OCI-LY7 (cell line): ENCODE results near the gene LILRB5. TPM values are rescaled to one million over a fixed set of nuclear protein-coding genes. Genes with fewer than 3 reads are reported as not detected.
"Not testable (repeated sequence)": the region's sequence is repeated elsewhere in the genome, so short reads cannot be mapped to it uniquely, and the experiment has no call there.

Source experiments
- BruUV-seq: library from RNA; stranded (reverse); fragments of 400-500 nt; replicated peaks from 2 replicates; lab custom pipeline; 2021; lab: Mats Ljungman, UMichigan
- CTCF ChIA-PET: fragments of 300-600 bp; sonication (Branson Sonifier 250); formaldehyde crosslinking; loops from one replicate; lab custom pipeline; 2022; ENCODE audit warnings: antibody characterized with exemption; ENCODE audit not compliant: unreplicated experiment; lab: Charles Lee
- POLR2A ChIA-PET: fragments of 300-600 bp; sonication (Branson Sonifier 250); formaldehyde crosslinking; loops from one replicate; lab custom pipeline; 2022; ENCODE audit warnings: antibody characterized with exemption; lab: Charles Lee
- DNase-seq: peaks from one replicate; pipeline ENCODE4 v3.0.0-alpha.2; 2015; ENCODE audit warnings: low spot score
- H2AFZ ChIP-seq: fragments of 200-600 bp; sonication (generic), shearing (Covaris generic); 2 replicates; pipeline ENCODE4 v1.6.1; 2014; ENCODE audit warnings: mild to moderate bottlenecking, antibody characterized with exemption, low read length, moderate library complexity
- H3K27ac ChIP-seq: fragments of 200-600 bp; sonication (generic); 2 replicates; pipeline ENCODE4 v1.5.1; 2014; ENCODE audit warnings: mixed run types, low read depth, mild to moderate bottlenecking, moderate library complexity, low read length, inconsistent platforms; ENCODE audit not compliant: poor library complexity, severe bottlenecking
- H3K36me3 ChIP-seq: fragments of 200-600 bp; sonication (generic); 2 replicates; pipeline ENCODE4 v1.6.1; 2014; ENCODE audit warnings: mild to moderate bottlenecking, antibody characterized with exemption, low read length, moderate library complexity, mixed read lengths; ENCODE audit not compliant: insufficient read depth
- H3K4me1 ChIP-seq: fragments of 200-600 bp; sonication (generic); 2 replicates; pipeline ENCODE4 v1.5.1; 2014; ENCODE audit warnings: mild to moderate bottlenecking, low read length; ENCODE audit not compliant: insufficient read depth, poor library complexity, severe bottlenecking
- H3K4me2 ChIP-seq: fragments of 200-600 bp; sonication (generic); 2 replicates; pipeline ENCODE4 v1.6.1; 2014; ENCODE audit warnings: mild to moderate bottlenecking, low read length
- H3K4me3 ChIP-seq: fragments of 200-600 bp; sonication (generic); 2 replicates; pipeline ENCODE4 v1.5.1; 2014; ENCODE audit warnings: mild to moderate bottlenecking, low read depth, low read length; ENCODE audit not compliant: poor library complexity, severe bottlenecking
- H3K79me2 ChIP-seq: fragments of 200-600 bp; sonication (generic); 2 replicates; pipeline ENCODE4 v1.6.1; 2016; ENCODE audit warnings: low read depth, mild to moderate bottlenecking, low read length, moderate library complexity, mixed read lengths; ENCODE audit not compliant: insufficient read depth
- H3K9me2 ChIP-seq: fragments of 200-600 bp; sonication (generic); 2 replicates; pipeline ENCODE4 v1.6.1; 2016; ENCODE audit warnings: mild to moderate bottlenecking, low read length, mixed read lengths; ENCODE audit not compliant: insufficient read depth
- H3K9me3 ChIP-seq: fragments of 200-600 bp; sonication (generic); 2 replicates; pipeline ENCODE4 v1.6.1; 2014; ENCODE audit warnings: mild to moderate bottlenecking, mixed run types, low read length, mixed read lengths
- H4K20me1 ChIP-seq: fragments of 200-600 bp; sonication (generic); 2 replicates; pipeline ENCODE4 v1.6.1; 2014; ENCODE audit warnings: mild to moderate bottlenecking, antibody characterized with exemption, low read length, moderate library complexity, mixed read lengths; ENCODE audit not compliant: insufficient read depth
- CTCF ChIP-seq: fragments of 200-600 bp; sonication (generic); conservative IDR thresholded peaks from 2 replicates; pipeline ENCODE4 v1.5.1; 2014; ENCODE audit warnings: mild to moderate bottlenecking, antibody characterized with exemption, low read length, moderate library complexity, mixed read lengths
- EZH2phosphoT487 ChIP-seq: fragments of 200-600 bp; sonication (generic); IDR thresholded peaks from 2 replicates; pipeline ENCODE4 v1.6.1; 2018; ENCODE audit warnings: low read depth, borderline replicate concordance, mild to moderate bottlenecking, mixed run types, antibody characterized with exemption, low read length, moderate library complexity, mixed read lengths
- intact Hi-C: fragments of 100-400 bp; cut with micrococcal nuclease; formaldehyde crosslinking; loops from one replicate; pipeline ENCODE4 v1.10.0; 2022; ENCODE audit not compliant: unreplicated experiment
- total RNA-seq, 2 experiments: library from RNA; depleted of rRNA in 1 of 2; stranded (reverse); fragments of >200 nt in 1 of 2; shearing (Covaris generic) in 1 of 2; gene quantifications; 2 replicates each; pipeline ENCODE4 v1.2.3, GENCODE V29; 2014 to 2022

LILRB5 gene
- total RNA-seq, 2 experiments from 2014 or later: not detected

GRCh38 chr19:54297759-54298305 is 40.8 kb upstream of the LILRB5 start:
- H3K4me2 ChIP-seq: no peak overlapping the region
- H3K27ac ChIP-seq: no peak overlapping the region
- intact Hi-C loops: loop anchor here (10.0 kb wide), 1 partner anchor 337 kb away; the partner anchor contains the start of gene LILRB1
- no peaks in the 10 kb centered on the region for H3K79me2 ChIP-seq
- no peak overlapping the region for H3K4me3 ChIP-seq
- H3K4me1 ChIP-seq: no peaks in the 10 kb centered on the region
- H4K20me1 ChIP-seq: no peaks in the 10 kb centered on the region
- H3K36me3 ChIP-seq: no peaks in the 10 kb centered on the region
- H3K9me3 ChIP-seq: no peaks in the 10 kb centered on the region
- TF ChIP-seq CTCF (peak; percentile 66), EZH2phosphoT487 (no peak)
- DNase-seq: peak; percentile 37
- H3K9me2 ChIP-seq: no peaks in the 10 kb centered on the region
- ChIA-PET POLR2A (no interaction called here), CTCF (no interaction called here)
- no peak overlapping the region for H2AFZ ChIP-seq
- no TSS peak for BruUV-seq

GRCh38 chr19:54294539-54294938 is 37.5 kb upstream of the LILRB5 start:
- H3K4me1 ChIP-seq: no peaks in the 10 kb centered on the region
- no peak overlapping the region for H3K4me2 ChIP-seq
- intact Hi-C loops: loop anchor here (10.0 kb wide), 1 partner anchor 340 kb away; the partner anchor contains the start of gene LILRB1
- ChIA-PET CTCF (no interaction called here), POLR2A (no interaction called here)
- no peaks in the 10 kb centered on the region for H3K9me2 ChIP-seq
- BruUV-seq: no TSS peak
- no peak overlapping the region for H3K27ac ChIP-seq
- no peak overlapping the region for H3K4me3 ChIP-seq
- no peaks in the 10 kb centered on the region for H3K36me3 ChIP-seq
- DNase-seq: no peak
- no peak overlapping the region for H2AFZ ChIP-seq
- no peaks in the 10 kb centered on the region for H4K20me1 ChIP-seq
- H3K9me3 ChIP-seq: no peaks in the 10 kb centered on the region
- TF ChIP-seq CTCF (no peak), EZH2phosphoT487 (no peak)
- H3K79me2 ChIP-seq: no peaks in the 10 kb centered on the region

GRCh38 chr19:54289160-54289559 is 32.1 kb upstream of the LILRB5 start:
- H3K36me3 ChIP-seq, intact Hi-C loops, DNase-seq, H2AFZ ChIP-seq, CTCF ChIA-PET, H3K27ac ChIP-seq, H3K79me2 ChIP-seq, POLR2A ChIA-PET, BruUV-seq, H3K4me1 ChIP-seq, H3K4me3 ChIP-seq, H3K4me2 ChIP-seq, H3K9me2 ChIP-seq, H3K9me3 ChIP-seq, H4K20me1 ChIP-seq: not testable (repeated sequence)
